ENCODE measurements around the gene ACVR1. TPM values are rescaled to one million over a fixed set of nuclear protein-coding genes. Genes with fewer than 3 reads are reported as not detected.

Gene ACVR1
- total and polyA plus RNA-seq, 2 donors (not counting 3 experiments of a cell fraction or from before 2014, with no cell fraction given): 24.8 to 33.6 TPM

- Histone ChIP-seq H3K9ac (replicated peaks; ENCODE audit: extremely low read depth, insufficient read depth, low read length) (no peak overlapping the region), H3K4me3 (replicated peaks in 1 of 3; ENCODE audit: insufficient read depth in 1 of 3, low read depth in 1 of 3, low read length in 3 of 3) (no peak overlapping the region), H3K27me3 (ENCODE audit: control insufficient read depth in 2 of 2, insufficient read depth in 2 of 2, low read length in 2 of 2) (no peaks in the 10 kb centered on the region), H3K36me3 (ENCODE audit: control insufficient read depth in 2 of 2, extremely low read depth in 1 of 2, insufficient read depth in 2 of 2, low read length in 2 of 2) (no peaks in the 10 kb centered on the region), H3K4me1 (ENCODE audit: control insufficient read depth, extremely low read depth, insufficient read depth, low read length) (no peaks in the 10 kb centered on the region), H4K20me1 (replicated peaks; ENCODE audit: control insufficient read depth, extremely low read depth, insufficient read depth, low read length) (no peaks in the 10 kb centered on the region), H3K27ac (ENCODE audit: insufficient read depth, low read depth, low read length) (no peak overlapping the region), H3K79me2 (ENCODE audit: control insufficient read depth, insufficient read depth, low read length) (no peaks in the 10 kb centered on the region), H2AFZ (ENCODE audit: low read depth, low read length) (no peak overlapping the region), H3K9me3 (replicated peaks; ENCODE audit: control insufficient read depth, insufficient read depth, low read length) (no peaks in the 10 kb centered on the region), H3K4me2 (ENCODE audit: insufficient read depth, low read length) (no peak overlapping the region), H3K9me1 (replicated peaks; ENCODE audit: control insufficient read depth, extremely low read depth, insufficient read depth, low read length) (no peaks in the 10 kb centered on the region)
- intact Hi-C loops (cut with micrococcal nuclease): no loop called here
- no peak for FAIRE-seq
- TF ChIP-seq CTCF (IDR thresholded peaks at IDR 0.05; ENCODE audit: extremely low read depth in 1 of 2, insufficient read depth in 1 of 2, low read depth in 1 of 2, low read length in 2 of 2): no peak
- no peak for DNase-seq (ENCODE audit: low read depth, low spot score)
- dilution Hi-C loops (cut with MboI; ENCODE audit: extremely low pct_ligation_motif_present, low sequenced_read_pairs): no loop called here
- BruUV-seq (replicated peaks): no TSS peak
- ChIA-PET CTCF (no interaction called here), POLR2A (no interaction called here)
Measured at GRCh38 chr2:157894694-157895435, 18.7 kb upstream of the ACVR1 start.

GRCh38 chr2:157893611-157894010, 17.5 kb upstream of the ACVR1 start:
- Histone ChIP-seq H2AFZ (ENCODE audit: low read depth, low read length) (no peak overlapping the region), H3K9me1 (replicated peaks; ENCODE audit: control insufficient read depth, extremely low read depth, insufficient read depth, low read length) (no peaks in the 10 kb centered on the region), H3K4me3 (replicated peaks in 1 of 3; ENCODE audit: insufficient read depth in 1 of 3, low read depth in 1 of 3, low read length in 3 of 3) (no peak overlapping the region), H3K9me3 (replicated peaks; ENCODE audit: control insufficient read depth, insufficient read depth, low read length) (no peaks in the 10 kb centered on the region), H3K36me3 (ENCODE audit: control insufficient read depth in 2 of 2, extremely low read depth in 1 of 2, insufficient read depth in 2 of 2, low read length in 2 of 2) (no peaks in the 10 kb centered on the region), H4K20me1 (replicated peaks; ENCODE audit: control insufficient read depth, extremely low read depth, insufficient read depth, low read length) (no peaks in the 10 kb centered on the region), H3K9ac (replicated peaks; ENCODE audit: extremely low read depth, insufficient read depth, low read length) (no peak overlapping the region), H3K79me2 (ENCODE audit: control insufficient read depth, insufficient read depth, low read length) (no peaks in the 10 kb centered on the region), H3K4me2 (ENCODE audit: insufficient read depth, low read length) (no peak overlapping the region), H3K27ac (ENCODE audit: insufficient read depth, low read depth, low read length) (no peak overlapping the region), H3K27me3 (ENCODE audit: control insufficient read depth in 2 of 2, insufficient read depth in 2 of 2, low read length in 2 of 2) (no peaks in the 10 kb centered on the region), H3K4me1 (ENCODE audit: control insufficient read depth, extremely low read depth, insufficient read depth, low read length) (no peaks in the 10 kb centered on the region)
- no peak for FAIRE-seq
- no peak for DNase-seq (ENCODE audit: low read depth, low spot score)
- TF ChIP-seq MAX (IDR thresholded peaks at IDR 0.05; ENCODE audit: insufficient read depth, insufficient read length): no peak
- intact Hi-C loops (cut with micrococcal nuclease) (no loop called here), dilution Hi-C loops (cut with MboI; ENCODE audit: extremely low pct_ligation_motif_present, low sequenced_read_pairs) (no loop called here)
- ChIA-PET CTCF (no interaction called here), POLR2A (no interaction called here)
- no TSS peak for BruUV-seq (replicated peaks)

Data from endothelial cell of umbilical vein (primary cell).